Neural progenitor cell (in vitro differentiated cells): ENCODE data around the gene CRIM1. TPM values are rescaled to one million over a fixed set of nuclear protein-coding genes. Genes with fewer than 3 reads are reported as not detected.

Source experiments
- DNase-seq: peaks from one replicate; pipeline ENCODE4 v3.0.0-alpha.2; 2016; ENCODE audit warnings: low spot score
- H2AFZ ChIP-seq: fragments of 200-600 bp; sonication (generic); replicated peaks from 2 replicates; pipeline ENCODE4 v1.6.1; 2016; ENCODE audit warnings: antibody characterized with exemption
- H3F3A ChIP-seq: fragments of 200-600 bp; sonication (generic); 2 replicates; pipeline ENCODE4 v1.6.1; 2016; ENCODE audit warnings: antibody characterized with exemption, low read depth
- H3K27ac ChIP-seq: fragments of 200-600 bp; sonication (generic); 2 replicates; pipeline ENCODE4 v1.5.1; 2016; ENCODE audit warnings: mild to moderate bottlenecking
- H3K27me3 ChIP-seq: fragments of 200-600 bp; sonication (generic); 2 replicates; pipeline ENCODE4 v1.6.1; 2016; ENCODE audit warnings: mild to moderate bottlenecking, moderate library complexity
- H3K36me3 ChIP-seq: fragments of 200-600 bp; sonication (generic); 2 replicates; pipeline ENCODE4 v1.5.1; 2016
- H3K4me1 ChIP-seq: fragments of 200-600 bp; sonication (generic); 2 replicates; pipeline ENCODE4 v1.6.1; 2016; ENCODE audit warnings: mixed run types
- H3K4me2 ChIP-seq: fragments of 200-600 bp; sonication (generic); 2 replicates; pipeline ENCODE4 v1.6.1; 2016
- H3K4me3 ChIP-seq: fragments of 200-600 bp; sonication (generic); 2 replicates; pipeline ENCODE4 v1.5.1; 2016
- H3K79me2 ChIP-seq: fragments of 200-600 bp; sonication (generic); 2 replicates; pipeline ENCODE4 v1.6.1; 2016; ENCODE audit warnings: low read depth
- H3K9ac ChIP-seq: fragments of 200-600 bp; sonication (generic); 2 replicates; pipeline ENCODE4 v1.6.1; 2016
- H3K9me3 ChIP-seq: fragments of 200-600 bp; sonication (generic); 2 replicates; pipeline ENCODE4 v1.5.1; 2016; ENCODE audit warnings: low read depth
- H4K20me1 ChIP-seq: fragments of 200-600 bp; sonication (generic); 2 replicates; pipeline ENCODE4 v1.6.1; 2016; ENCODE audit warnings: low read depth
- H3K27ac Mint-ChIP-seq: 3 replicates; pipeline ENCODE4 v1.8.0; 2021; ENCODE audit warnings: mixed read lengths
- H3K27me3 Mint-ChIP-seq: 2 replicates; pipeline ENCODE4 v1.8.0; 2022; ENCODE audit warnings: low read depth, mild to moderate bottlenecking, inconsistent platforms, moderate library complexity, mixed read lengths; ENCODE audit not compliant: insufficient read depth
- H3K36me3 Mint-ChIP-seq: 3 replicates; pipeline ENCODE4 v1.8.0; 2021; ENCODE audit warnings: mixed read lengths
- H3K4me1 Mint-ChIP-seq: 3 replicates; pipeline ENCODE4 v1.8.0; 2021; ENCODE audit warnings: mixed read lengths
- H3K4me3 Mint-ChIP-seq: 3 replicates; pipeline ENCODE4 v1.8.0; 2021; ENCODE audit warnings: mild to moderate bottlenecking, moderate library complexity, mixed read lengths
- H3K9me3 Mint-ChIP-seq: 3 replicates; pipeline ENCODE4 v1.8.0; 2020; ENCODE audit warnings: mixed read lengths
- EZH2 ChIP-seq: fragments of 200-600 bp; sonication (generic); IDR thresholded peaks from 2 replicates; pipeline ENCODE4 v1.6.1; 2017; ENCODE audit warnings: antibody characterized with exemption, mild to moderate bottlenecking, moderate library complexity
- EZH2phosphoT487 ChIP-seq: fragments of 200-600 bp; sonication (generic); IDR thresholded peaks from 2 replicates; pipeline ENCODE4 v1.6.1; 2017; ENCODE audit warnings: antibody characterized with exemption
- total RNA-seq: library from RNA; depleted of rRNA; stranded (reverse); fragments of >200 nt; gene quantifications from 2 replicates; pipeline ENCODE4 v1.2.3, GENCODE V29; 2015; ENCODE audit warnings: low replicate concordance
- TF ChIP-seq, protein P1 (sequence below): fragments of 200-600 bp; sonication (generic); IDR thresholded peaks from 2 replicates; pipeline ENCODE4 v1.5.1; 2017; ENCODE audit warnings: antibody characterized with exemption, mild to moderate bottlenecking

Gene CRIM1
- total RNA-seq, 1 donor from 2014 or later, result 4.9 TPM

DNA sequence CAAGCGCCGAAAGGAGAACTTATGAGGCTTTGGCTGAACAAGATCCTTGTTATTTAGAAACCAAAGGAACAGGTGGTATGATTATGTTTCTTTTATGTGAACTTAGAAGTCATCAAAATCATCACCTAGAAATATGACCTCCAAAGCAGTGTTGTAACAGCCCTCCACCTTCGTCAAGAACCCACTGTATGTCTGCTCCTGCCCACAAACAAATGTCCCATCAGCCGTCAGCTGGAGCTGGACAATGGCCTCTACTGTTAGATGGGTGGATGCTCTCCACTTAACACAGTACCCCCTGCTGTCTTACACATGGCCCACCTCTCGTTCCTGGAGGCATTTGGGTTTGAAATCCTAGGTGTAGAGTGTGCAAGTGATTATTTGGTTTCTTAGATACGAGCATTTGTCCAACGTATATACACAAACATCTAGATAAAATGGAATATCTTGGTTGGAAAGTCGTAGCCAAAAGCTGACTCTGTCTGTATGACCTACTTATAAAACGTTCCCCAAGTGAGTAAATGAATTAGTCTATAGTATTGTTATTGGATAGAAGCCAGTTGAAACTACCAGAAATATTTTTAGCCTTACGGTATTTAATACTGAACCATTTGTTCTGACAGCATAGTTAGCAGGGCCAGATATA lies 113.0 kb downstream of the CRIM1 start:
- Mint-ChIP-seq H3K4me3 (no peak overlapping the region), H3K9me3 (peaks cover 2% of the 10 kb centered on the region), H3K4me1 (peaks cover 4% of the 10 kb centered on the region), H3K36me3 (peaks cover 52% of the 10 kb centered on the region), H3K27me3 (no peaks in the 10 kb centered on the region), H3K27ac (no peak overlapping the region)
- Histone ChIP-seq H3F3A (no peaks in the 10 kb centered on the region), H3K9ac (no peak overlapping the region), H3K79me2 (no peaks in the 10 kb centered on the region), H3K4me3 (no peak overlapping the region), H3K4me2 (no peak overlapping the region), H3K27ac (no peak overlapping the region), H2AFZ (no peak overlapping the region), H3K27me3 (no peaks in the 10 kb centered on the region), H3K9me3 (no peaks in the 10 kb centered on the region), H3K4me1 (peaks cover 12% of the 10 kb centered on the region), H4K20me1 (no peaks in the 10 kb centered on the region), H3K36me3 (no peaks in the 10 kb centered on the region)
- TF ChIP-seq, protein P1, sequence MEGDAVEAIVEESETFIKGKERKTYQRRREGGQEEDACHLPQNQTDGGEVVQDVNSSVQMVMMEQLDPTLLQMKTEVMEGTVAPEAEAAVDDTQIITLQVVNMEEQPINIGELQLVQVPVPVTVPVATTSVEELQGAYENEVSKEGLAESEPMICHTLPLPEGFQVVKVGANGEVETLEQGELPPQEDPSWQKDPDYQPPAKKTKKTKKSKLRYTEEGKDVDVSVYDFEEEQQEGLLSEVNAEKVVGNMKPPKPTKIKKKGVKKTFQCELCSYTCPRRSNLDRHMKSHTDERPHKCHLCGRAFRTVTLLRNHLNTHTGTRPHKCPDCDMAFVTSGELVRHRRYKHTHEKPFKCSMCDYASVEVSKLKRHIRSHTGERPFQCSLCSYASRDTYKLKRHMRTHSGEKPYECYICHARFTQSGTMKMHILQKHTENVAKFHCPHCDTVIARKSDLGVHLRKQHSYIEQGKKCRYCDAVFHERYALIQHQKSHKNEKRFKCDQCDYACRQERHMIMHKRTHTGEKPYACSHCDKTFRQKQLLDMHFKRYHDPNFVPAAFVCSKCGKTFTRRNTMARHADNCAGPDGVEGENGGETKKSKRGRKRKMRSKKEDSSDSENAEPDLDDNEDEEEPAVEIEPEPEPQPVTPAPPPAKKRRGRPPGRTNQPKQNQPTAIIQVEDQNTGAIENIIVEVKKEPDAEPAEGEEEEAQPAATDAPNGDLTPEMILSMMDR, result no peak
- TF ChIP-seq EZH2phosphoT487, result no peak
- TF ChIP-seq EZH2, result no peak
- DNase-seq, result no peak

DNA sequence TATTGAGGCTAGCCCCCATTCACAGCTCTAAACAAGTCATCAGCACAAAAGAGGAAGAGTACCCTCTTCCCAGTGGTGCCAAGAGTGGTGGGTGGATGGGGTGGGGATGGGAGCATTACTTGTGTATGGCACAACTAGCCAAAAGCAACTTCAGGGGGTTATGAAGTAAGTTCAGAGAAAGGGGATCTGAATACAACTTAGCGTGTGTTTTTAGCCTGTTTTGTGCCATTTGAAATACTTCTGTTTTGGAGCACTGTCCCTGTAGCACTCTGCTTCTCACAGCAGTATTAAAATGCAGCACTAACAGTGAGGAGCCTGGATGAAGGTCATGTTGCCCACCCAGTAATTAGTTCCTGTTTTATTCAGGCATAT lies 113.5 kb downstream of the CRIM1 start:
- Histone ChIP-seq H3K36me3 (no peaks in the 10 kb centered on the region), H4K20me1 (no peaks in the 10 kb centered on the region), H3K27ac (no peak overlapping the region), H3K79me2 (no peaks in the 10 kb centered on the region), H3K4me3 (no peak overlapping the region), H2AFZ (no peak overlapping the region), H3K4me1 (peaks cover 9% of the 10 kb centered on the region), H3K9me3 (no peaks in the 10 kb centered on the region), H3F3A (no peaks in the 10 kb centered on the region), H3K27me3 (no peaks in the 10 kb centered on the region), H3K4me2 (no peak overlapping the region), H3K9ac (no peak overlapping the region)
- H3K4me1 Mint-ChIP-seq, result peaks cover 4% of the 10 kb centered on the region
- DNase-seq, result no peak
- H3K27ac Mint-ChIP-seq, result no peak overlapping the region
- no peaks in the 10 kb centered on the region for H3K27me3 Mint-ChIP-seq
- no peak overlapping the region for H3K4me3 Mint-ChIP-seq
- peaks cover 7% of the 10 kb centered on the region for H3K9me3 Mint-ChIP-seq
- peaks cover 54% of the 10 kb centered on the region for H3K36me3 Mint-ChIP-seq
- no peak for TF ChIP-seq EZH2phosphoT487
- TF ChIP-seq, protein P1, result no peak

DNA sequence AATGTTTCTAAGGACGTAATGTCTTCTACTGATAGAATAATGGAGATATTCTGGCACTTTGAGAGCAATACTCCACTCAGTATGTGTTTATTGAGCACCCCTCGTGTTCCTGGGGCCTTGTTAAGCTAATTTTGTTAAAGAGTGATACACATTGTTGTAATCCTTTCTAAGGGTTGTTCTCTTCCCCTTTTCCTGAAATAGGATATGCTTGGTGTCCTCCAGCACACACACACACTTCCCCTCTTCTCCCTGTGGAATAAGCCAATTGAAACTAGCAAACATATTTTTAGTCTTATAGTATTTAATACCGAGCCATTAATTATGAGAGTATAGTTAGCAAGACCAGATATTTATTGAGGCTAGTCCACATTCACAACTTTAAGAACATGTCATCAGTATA lies 114.1 kb downstream of the CRIM1 start:
- Mint-ChIP-seq H3K27me3 (no peaks in the 10 kb centered on the region), H3K9me3 (peaks cover 9% of the 10 kb centered on the region), H3K4me3 (no peak overlapping the region), H3K36me3 (peaks cover 51% of the 10 kb centered on the region), H3K4me1 (no peaks in the 10 kb centered on the region), H3K27ac (no peak overlapping the region)
- Histone ChIP-seq H3K36me3 (no peaks in the 10 kb centered on the region), H3K27ac (no peak overlapping the region), H3F3A (no peaks in the 10 kb centered on the region), H3K4me1 (peaks cover 3% of the 10 kb centered on the region), H2AFZ (no peak overlapping the region), H3K9ac (no peak overlapping the region), H3K4me2 (no peak overlapping the region), H3K9me3 (no peaks in the 10 kb centered on the region), H3K4me3 (no peak overlapping the region), H3K27me3 (no peaks in the 10 kb centered on the region), H3K79me2 (no peaks in the 10 kb centered on the region), H4K20me1 (no peaks in the 10 kb centered on the region)
- TF ChIP-seq EZH2, result no peak
- TF ChIP-seq, protein P1, result no peak
- TF ChIP-seq EZH2phosphoT487, result no peak
- no peak for DNase-seq
